Esophagus mucosa (tissue), 1 donor: ENCODE measurements around the gene ESPN. TPM values are rescaled to one million over a fixed set of nuclear protein-coding genes. Genes with fewer than 3 reads are reported as not detected.

ENCODE experiments used
- ATAC-seq: fragments of 200-7000 bp; cut with Tn5 transposase; one replicate; pipeline ENCODE4 v1.9.1; 2020
- total RNA-seq: library from RNA; stranded (reverse); gene quantifications from one replicate; pipeline ENCODE4 v1.2.4, GENCODE V29; 2023
- donor health status: DM: yes; HTN: yes; CAD: no.

ESPN gene
- total RNA-seq, 1 donor from 2014 or later, result 33.4 TPM

GRCh38 chr1:6409053-6409452 lies 15.5 kb upstream of the ESPN start:
- no peak for ATAC-seq

DNA sequence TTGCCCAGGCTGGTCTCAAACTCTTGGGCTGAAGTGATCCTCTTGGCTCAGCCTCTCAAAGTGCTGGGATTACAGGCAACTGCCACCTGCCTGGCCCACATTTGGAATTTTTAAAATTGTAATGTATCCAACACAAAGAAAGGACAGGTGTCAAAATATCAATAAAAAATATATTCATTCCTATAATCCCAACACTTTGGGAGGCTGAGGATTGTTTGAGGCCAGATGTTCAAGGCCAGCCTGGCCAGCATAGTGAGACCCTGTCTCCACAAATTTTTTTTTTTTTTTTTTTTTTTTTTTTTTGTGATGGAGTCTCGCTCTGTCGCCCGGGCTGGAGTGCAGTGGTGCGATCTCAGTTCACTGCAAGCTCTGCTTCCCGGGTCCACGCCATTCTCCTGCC lies 14.8 kb upstream of the ESPN start:
- no peak for ATAC-seq

DNA sequence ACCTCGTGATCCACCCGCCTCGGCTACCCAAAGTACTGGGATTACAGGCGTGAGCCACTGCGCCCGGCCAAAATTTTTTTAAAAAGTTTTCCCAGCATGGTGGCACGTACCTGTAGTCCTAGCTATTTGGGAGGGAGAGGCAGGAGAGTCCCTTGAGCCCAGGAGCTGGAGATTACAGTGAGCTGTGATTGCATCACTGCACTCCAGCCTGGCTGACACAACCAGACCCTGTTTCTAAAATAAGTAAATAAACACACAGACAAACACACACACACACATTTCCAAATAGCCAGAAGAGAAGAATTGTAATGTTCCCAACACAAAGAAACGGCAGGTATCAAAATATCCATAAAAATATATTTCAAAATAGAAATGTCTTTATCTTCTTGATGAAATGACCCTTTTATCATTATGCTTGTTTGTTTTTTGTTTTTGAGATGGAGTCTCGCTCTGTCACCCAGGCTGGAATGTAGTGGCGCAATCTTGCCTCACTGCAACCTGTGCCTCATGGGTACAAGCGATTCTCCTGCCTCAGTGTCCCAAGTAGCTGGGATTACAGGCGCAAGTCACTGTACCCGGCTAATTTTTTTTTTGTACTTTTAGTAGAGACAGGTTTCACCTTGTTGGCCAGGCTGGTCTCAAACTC lies 14.2 kb upstream of the ESPN start:
- no peak for ATAC-seq

DNA sequence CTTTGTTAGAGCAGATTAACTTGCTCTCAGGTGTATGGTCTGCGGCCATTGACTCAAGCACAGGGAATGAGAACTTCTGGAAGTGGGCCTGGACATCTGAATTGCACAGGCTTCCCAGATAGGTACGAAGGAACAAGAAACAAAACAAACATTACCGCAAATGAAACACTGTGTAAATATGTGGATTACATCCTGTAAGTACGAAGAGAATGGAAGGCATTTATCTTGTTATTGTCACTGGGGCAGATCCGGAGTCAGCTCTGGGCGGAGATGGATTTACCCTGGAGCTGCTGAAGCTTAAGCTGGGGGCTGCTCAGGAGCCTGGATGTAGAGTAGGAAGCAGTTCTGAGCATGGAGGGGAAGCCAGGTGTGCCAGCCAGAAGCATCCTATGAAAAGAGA lies 11.7 kb upstream of the ESPN start:
- no peak for ATAC-seq

GRCh38 chr1:6414443-6414844 lies 10.1 kb upstream of the ESPN start:
- peak; percentile 83 for ATAC-seq

DNA sequence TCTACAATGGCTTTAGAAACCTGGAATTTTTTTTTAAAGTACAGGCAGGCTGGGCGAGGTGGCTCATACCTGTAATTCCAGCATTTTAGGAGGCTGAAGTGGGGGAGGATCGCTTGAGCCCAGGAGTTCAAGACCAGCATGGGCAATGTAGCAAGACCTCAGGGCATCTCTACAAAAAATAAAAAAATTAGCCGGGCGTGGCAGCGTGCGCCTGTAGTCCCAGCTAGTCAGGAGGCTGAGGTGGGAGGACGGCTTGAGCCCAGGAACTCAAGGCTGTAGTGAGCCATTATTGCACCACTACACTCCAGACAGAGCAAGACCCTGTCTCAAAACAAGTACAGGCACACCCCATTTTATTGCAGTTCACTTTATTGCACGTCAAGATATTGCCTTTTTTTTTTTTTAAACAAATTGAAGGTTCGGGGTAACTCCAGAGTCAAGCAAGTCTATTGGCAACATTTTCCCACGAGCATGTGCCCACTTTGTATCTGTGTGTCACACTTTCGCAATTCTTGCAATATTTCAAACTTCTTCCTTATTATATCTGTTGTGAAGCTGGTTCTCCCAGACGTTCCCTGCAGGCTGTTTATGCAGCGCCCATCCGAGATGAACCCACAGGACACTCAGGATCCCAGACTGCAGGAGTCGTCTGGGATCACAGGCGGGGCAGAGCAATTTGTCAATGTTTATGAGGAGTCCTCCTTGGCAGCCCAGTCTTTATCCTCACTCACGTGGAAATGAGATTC lies 9.5 kb upstream of the ESPN start:
- peak; percentile 37 for ATAC-seq

DNA sequence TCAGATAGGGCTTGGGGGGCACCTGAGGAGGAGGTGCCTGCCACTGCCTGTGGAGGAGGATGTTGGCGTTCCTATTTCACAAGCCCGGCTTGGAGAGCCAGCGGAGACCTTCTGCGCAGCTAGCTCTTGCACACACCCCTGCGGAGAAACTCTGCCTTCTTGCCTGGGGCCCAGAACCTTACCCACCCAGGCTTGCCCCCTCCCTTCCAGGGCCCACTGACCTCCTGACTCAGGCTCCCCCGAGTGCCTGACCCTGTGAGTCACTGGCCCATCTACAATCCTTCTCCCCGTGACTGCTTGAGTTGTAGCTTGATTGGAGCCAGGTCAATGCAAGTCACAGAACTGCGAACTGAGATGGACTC lies 8.3 kb upstream of the ESPN start:
- ATAC-seq, result no peak

GRCh38 chr1:6416906-6417305 lies 7.7 kb upstream of the ESPN start:
- no peak for ATAC-seq

DNA sequence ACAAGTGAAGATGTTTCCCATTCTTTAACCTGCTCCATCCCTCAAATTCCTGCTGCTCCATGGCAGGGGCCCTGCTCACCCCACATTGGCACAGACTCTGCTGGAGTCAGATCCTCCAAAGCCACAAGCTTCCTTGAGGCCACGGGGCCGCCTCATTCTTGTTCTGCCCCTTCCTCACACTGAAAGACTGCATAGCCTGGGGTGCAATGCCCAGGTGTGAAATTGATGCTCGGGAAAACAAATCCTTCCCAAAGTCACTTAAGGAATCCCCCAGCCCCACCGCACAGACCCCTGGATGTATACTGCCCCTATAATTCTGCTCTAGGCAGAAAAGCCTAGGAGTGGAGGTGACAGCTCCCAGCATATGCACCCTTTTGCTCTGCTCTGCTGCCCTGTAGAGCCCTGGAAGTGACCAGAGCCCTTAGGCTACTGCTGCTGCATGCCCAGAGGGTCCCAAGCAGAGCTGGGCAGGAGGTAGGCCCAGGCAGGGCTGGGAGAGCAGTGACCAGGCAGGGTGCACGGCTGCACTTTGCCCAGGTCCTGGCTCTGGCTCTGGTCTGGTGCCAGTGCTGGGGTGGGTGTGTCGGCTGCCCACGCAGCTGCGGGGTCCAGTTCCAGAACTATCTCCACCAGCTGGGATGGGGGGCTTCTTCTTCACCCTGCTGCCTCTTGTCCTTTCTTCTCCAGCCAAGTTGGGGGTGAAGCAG lies 6.5 kb upstream of the ESPN start:
- no peak for ATAC-seq

DNA sequence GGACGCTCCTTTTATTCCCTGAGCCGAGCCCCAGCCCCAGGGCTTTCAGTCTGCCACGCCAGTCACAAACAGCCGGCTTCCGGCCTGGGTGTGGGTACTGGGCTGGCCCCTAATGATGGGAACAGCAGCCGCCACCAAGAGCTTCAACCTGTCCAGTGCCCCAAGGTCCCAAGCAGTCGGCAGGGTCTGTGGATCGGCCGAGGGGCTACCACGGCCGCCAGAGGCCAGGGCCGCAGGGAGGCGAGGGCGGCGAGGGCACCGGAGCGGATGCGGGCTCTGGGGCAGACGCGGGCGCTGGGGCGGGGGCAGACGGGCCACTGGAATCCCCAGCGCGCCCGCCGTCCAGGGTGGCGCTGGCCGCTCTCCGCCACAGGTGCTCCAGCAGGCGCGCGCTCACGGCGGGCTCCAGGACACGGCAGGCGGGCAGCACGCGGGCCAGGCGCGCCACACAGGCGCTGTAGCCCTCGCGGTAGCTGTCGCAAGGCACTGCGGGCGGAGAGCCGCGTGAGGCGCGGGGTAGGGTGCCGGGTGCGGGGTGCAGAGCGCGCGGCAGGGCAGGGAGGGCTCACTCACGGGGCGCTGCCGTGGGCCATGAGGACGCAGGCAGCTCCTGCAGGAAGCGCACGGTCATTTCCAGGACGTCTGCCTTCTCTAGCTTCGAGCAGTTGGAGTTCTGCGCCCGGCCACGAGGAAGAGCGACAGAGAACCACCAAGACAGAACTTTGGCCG lies 5.7 kb upstream of the ESPN start:
- no peak for ATAC-seq

GRCh38 chr1:6419397-6419803 lies 5.2 kb upstream of the ESPN start:
- ATAC-seq, result peak; percentile 1

GRCh38 chr1:6419804-6420453 lies 4.6 kb upstream of the ESPN start, which contains the start of gene HES2:
Gene HES2 (minus strand): TSS chr1:6419919. CDS start chr1:6419820, 99 bp downstream.
- peak; percentile 73 for ATAC-seq

DNA sequence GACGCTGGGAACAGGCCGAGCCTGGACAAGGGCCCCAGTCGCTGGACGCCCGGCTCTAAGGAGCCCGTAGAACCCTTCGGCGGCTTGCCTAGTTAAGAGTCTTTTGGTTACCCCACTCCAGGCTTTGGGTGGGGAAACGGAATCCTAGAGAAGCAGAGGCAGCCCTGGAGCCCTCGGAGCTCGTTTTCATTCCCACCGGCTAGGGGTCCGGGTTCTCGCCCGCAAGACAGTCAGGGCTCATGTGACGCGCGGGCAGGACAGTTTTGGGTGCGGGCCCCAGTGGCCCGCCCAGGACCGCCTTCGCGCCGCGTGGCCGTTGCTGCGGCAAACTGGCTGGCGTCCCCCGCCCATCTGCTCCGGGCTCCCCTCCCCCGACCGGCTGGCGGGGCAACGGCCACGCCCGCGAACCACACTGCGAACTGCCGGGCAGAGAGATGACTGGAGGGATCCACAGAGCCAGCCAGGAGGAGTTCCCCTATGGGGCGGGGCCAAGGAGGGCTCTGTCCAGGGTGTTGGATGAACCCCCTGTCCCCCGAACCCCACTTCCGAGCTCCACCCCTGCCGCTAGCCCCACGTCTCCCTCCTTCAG lies 4.0 kb upstream of the ESPN start:
- ATAC-seq, result peak; percentile 3

DNA sequence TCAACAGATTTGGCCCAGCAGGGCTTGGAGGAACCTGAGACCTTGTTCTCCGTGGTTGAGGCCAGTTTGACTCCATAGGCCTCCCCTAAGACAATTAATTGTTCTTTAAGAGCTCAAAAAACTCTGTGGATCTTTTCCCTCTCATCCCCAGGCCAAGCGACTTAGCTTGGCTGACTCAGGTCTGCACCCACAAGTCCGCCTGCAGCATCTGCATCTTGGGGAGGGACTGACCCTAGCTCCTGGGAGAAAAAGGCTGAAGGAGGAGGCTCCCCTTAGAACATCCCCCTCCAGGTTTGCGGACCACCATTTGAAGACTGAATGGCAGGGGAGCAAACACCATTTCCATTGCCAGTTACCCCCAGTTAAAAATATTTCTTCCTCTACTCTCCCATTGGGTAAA lies 3.3 kb upstream of the ESPN start:
- no peak for ATAC-seq

- peak; percentile 27 for ATAC-seq
Measured at GRCh38 chr1:6423321-6423999, 1.1 kb upstream of the ESPN start.

GRCh38 chr1:6424000-6424565 lies 493 bp upstream of the ESPN start:
- no peak for ATAC-seq

GRCh38 chr1:6425658-6426057 lies 1.1 kb downstream of the ESPN start:
- no peak for ATAC-seq

DNA sequence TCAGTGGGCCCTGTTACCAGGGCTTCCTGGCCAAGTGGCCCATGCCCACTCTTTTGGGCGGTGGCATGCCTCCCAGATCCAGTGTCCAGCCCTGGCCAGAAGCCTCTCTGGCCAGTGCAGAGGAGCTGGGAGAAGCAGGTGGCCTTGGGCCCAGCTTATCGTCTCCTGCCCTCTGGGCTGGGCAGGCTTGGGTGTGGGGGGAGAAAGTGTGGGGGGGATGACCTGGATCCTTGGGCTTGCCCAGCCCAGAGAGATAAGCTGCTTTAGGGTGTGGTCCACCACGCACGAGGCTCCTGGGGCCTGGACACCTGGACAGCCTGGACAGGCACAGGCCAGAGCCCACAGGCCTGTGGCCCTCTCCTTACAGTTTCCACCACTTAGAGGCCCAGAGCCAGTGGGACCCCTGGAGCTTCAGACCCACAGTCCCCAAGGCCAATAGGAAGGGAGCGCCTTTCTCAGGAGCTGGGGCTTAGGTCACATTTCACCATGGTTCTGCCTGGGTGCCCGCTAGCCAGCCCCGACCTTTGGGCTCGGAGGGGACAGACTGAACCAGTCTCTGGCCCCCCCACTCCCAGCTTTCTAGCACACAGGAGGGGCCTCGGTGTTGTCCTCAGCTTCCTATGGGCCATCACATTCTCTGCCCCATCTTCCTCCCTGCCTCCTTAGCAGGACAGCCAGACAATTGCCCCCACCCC lies 1.8 kb downstream of the ESPN start:
- no peak for ATAC-seq

DNA sequence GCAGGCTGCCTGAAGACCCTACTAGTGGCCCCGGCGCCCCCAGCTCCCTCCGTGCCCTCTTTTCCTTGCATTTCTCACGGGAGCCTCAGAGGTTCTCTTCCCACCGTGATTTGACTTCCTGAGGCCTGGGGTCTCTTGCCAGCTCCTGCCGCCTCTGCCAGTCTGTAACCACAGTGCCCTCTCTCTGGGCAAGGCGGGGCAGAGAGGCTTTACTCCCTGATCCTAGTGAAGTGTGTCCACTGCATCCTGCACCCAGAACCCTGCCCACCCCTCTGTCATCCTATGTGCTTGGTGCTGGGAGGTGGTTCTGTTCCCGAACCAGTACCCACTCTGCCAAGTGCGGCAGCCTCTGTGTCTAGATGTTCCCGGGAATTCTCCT lies 2.4 kb downstream of the ESPN start:
- ATAC-seq, result no peak
